Activated CD4-positive, alpha-beta T cell treated with anti-CD3 and anti-CD28 coated beads for 4 hours (primary cell): Measurements from ENCODE around the gene MRPS30.
"Not testable (repeated sequence)": the region's sequence is repeated elsewhere in the genome, so short reads cannot be mapped to it uniquely, and the experiment has no call there.

Source experiments
- DNase-seq, 2 donors: peaks; one replicate each; pipeline ENCODE4 v3.0.0-alpha.2; 2020

MRPS30 gene

DNA sequence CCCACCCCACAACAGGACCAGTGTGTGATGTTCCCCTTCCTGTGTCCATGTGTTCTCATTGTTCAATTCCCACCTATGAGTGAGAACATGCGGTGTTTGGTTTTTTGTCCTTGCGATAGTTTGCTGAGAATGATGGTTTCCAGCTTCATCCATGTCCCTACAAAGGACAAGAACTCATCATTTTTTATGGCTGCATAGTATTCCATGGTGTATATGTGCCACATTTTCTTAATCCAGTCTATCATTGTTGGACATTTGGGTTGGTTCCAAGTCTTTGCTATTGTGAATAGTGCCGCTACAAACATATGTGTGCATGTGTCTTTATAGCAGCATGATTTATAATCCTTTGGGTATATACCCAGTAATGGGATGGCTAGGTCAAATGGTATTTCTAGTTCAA is 15.9 kb downstream of the MRPS30 start:
- DNase-seq = not testable (repeated sequence)

DNA sequence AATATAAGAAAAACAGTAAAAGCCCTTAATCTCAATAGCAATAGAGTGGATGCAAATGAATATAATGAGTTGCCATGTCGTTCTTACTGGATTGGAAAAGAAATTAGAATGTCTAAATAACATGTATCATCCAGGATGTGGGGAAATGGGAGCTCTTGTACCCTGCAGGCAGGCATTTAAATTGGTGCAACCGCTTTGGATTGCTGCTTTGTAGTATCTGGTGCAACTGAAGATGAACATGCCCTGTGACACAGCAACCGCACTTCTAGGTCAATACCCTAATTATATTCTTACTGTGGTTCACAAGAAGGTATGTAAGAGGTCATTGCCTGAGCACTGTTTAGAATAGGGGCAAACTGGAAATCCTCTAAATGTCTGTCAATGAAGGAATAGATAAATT is 18.9 kb downstream of the MRPS30 start:
- DNase-seq = no peak

- DNase-seq = no peak
These were observed 20.0 kb downstream of the MRPS30 start for GRCh38 chr5:44828719-44829118.

DNA sequence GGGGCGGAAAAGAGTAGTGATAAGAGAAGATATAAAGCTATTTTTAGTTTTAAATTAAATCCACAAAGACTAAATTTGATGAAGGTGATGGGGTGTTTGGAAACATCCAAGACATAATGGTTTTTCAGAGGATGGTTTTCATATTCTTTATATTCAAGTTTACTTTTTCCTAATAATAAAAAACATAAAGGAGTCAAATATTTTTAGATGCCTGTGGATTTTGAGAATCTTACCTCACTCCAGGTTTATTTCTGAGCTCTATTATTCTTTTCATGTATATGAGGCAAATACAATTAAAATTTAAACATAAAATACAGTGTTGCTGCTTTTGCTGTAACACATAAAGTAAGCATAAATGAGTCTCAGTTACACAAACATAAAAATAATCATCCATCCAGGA is 22.2 kb downstream of the MRPS30 start:
- no peak for DNase-seq

DNA sequence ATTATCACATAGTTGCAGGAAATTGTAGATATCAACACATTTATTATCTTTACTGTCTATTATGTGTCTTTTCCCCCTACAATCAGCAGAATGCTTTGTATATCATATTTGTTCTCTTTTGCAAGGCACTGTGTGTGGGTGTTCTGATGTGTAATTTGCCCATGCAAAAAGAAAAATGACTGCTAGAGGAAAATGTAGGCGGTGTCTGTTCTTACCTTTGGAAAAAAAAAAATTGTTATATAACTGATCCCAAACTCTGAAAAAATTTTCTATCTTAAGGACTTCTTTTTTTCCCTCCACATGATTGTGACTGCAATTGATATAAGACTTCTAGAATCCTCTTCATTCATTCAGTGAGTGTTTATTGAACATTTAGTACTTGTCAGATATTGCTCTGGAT is 24.5 kb downstream of the MRPS30 start:
- DNase-seq = no peak

- no peak for DNase-seq
These were observed 26.9 kb downstream of the MRPS30 start for GRCh38 chr5:44835693-44836092.

GRCh38 chr5:44839018-44839681 is 30.4 kb downstream of the MRPS30 start:
- DNase-seq = no peak

DNA sequence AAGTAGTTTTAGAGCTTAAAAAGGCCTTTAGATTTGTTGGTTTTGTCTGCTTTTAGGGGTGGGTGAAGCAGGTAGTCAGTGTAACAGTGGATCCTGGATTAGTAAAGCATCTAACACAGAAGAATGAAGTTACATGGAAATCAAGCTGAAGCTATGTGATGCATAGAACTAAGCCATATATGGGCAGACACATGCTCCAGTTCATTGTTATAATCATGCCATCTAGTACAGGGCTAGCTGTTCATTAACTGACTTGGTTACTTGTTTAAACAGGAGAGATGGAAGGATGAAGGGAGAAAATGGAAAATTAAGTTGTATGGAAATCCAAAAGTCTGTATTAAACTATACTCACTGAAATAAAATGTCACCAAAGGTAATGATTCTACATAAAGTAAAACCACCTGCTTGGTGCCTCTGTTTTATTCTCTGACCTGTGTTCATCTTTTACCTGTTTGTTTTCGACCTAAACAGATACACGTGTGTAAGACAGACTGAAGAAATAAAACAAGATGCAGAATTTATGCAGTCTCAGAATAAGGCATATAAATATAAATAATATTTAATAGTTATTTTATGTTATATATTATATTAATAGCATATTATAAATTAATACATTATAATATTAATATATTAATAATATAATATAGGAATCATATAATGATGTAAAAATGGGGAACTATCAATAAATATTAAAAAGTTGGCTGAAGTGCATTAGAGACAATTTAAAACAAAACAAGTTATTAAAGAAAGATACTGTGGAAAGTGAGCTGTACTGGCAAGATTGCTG is 33.9 kb downstream of the MRPS30 start:
- DNase-seq = no peak

DNA sequence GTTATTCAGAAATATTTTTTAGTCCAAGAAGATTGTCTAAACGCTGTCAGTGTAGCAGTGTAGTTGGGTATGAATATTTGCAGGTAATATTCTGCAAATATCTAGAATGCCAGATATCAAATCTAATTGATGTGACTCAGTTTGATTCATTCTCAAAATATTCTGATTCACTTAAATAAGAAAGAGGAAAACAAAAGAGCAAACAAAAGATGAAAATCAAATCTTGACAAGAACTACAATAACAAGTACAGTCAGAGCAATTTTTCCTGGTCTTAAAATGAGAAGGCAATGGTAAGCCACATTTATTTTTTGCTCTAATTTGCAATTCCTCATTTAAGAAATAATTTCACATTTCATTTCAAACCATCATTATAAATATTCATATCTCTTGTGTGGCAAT is 36.0 kb downstream of the MRPS30 start:
- DNase-seq = no peak

GRCh38 chr5:44845777-44846176 is 37.0 kb downstream of the MRPS30 start:
- no peak for DNase-seq

- no peak for DNase-seq
These were observed 38.6 kb downstream of the MRPS30 start for GRCh38 chr5:44847206-44847852.

- DNase-seq = no peak
These were observed 51.5 kb downstream of the MRPS30 start for GRCh38 chr5:44860267-44860666.

GRCh38 chr5:44862808-44863207 is 54.1 kb downstream of the MRPS30 start:
- no peak for DNase-seq
